KMS-11 (cell line): ENCODE data around the gene FBXO8.

Experiments
- H2AFZ ChIP-seq: fragments of 200-600 bp; sonication (generic); 2 replicates; pipeline ENCODE4 v1.6.1; 2016; ENCODE audit warnings: antibody characterized with exemption, mixed run types, low read depth
- H3K27ac ChIP-seq: fragments of 200-600 bp; sonication (generic); 2 replicates; pipeline ENCODE4 v1.6.1; 2016; ENCODE audit warnings: mild to moderate bottlenecking, mixed run types
- H3K27me3 ChIP-seq: fragments of 200-600 bp; sonication (generic); 2 replicates; pipeline ENCODE4 v1.6.1; 2017; ENCODE audit warnings: mild to moderate bottlenecking, low read depth, mixed run types, moderate library complexity; ENCODE audit not compliant: insufficient read depth
- H3K36me3 ChIP-seq: fragments of 200-600 bp; sonication (generic); 2 replicates; pipeline ENCODE4 v1.6.1; 2017; ENCODE audit warnings: mild to moderate bottlenecking, mixed run types; ENCODE audit not compliant: insufficient read depth
- H3K4me1 ChIP-seq: fragments of 200-600 bp; sonication (generic); 2 replicates; pipeline ENCODE4 v1.6.1; 2016; ENCODE audit warnings: mild to moderate bottlenecking, low read depth, mixed run types; ENCODE audit not compliant: poor library complexity, severe bottlenecking
- H3K4me2 ChIP-seq: fragments of 200-600 bp; sonication (generic); 2 replicates; pipeline ENCODE4 v1.7.0; 2016; ENCODE audit warnings: mild to moderate bottlenecking, mixed run types
- H3K4me3 ChIP-seq: fragments of 200-600 bp; sonication (generic); IDR thresholded peaks from 2 replicates; pipeline ENCODE4 v1.6.1; 2017; ENCODE audit warnings: low read depth, low read length, mixed read lengths; ENCODE audit not compliant: insufficient read depth
- H3K79me2 ChIP-seq: fragments of 200-600 bp; sonication (generic); 2 replicates; pipeline ENCODE4 v1.6.1; 2016; ENCODE audit warnings: low read depth, mixed run types; ENCODE audit not compliant: insufficient read depth
- H3K9ac ChIP-seq: fragments of 200-600 bp; sonication (generic); 2 replicates; pipeline ENCODE4 v1.6.1; 2016; ENCODE audit warnings: mild to moderate bottlenecking, mixed run types
- H4K20me1 ChIP-seq: fragments of 200-600 bp; sonication (generic); 2 replicates; pipeline ENCODE4 v1.6.1; 2016; ENCODE audit warnings: mild to moderate bottlenecking, mixed run types; ENCODE audit not compliant: insufficient read depth
- CTCF ChIP-seq: fragments of 200-600 bp; sonication (generic); conservative IDR thresholded peaks from 2 replicates; pipeline ENCODE4 v1.6.1; 2017; ENCODE audit warnings: low read depth, mild to moderate bottlenecking, antibody characterized with exemption, low read length, moderate library complexity, mixed read lengths

FBXO8 gene

GRCh38 chr4:174190832-174191500 is 92.5 kb downstream of the FBXO8 start:
- Histone ChIP-seq H2AFZ (no peak overlapping the region), H3K4me2 (no peak overlapping the region), H3K79me2 (no peaks in the 10 kb centered on the region), H4K20me1 (no peaks in the 10 kb centered on the region), H3K27ac (no peak overlapping the region), H3K9ac (no peak overlapping the region), H3K4me1 (no peaks in the 10 kb centered on the region), H3K27me3 (no peaks in the 10 kb centered on the region), H3K4me3 (no peak overlapping the region), H3K36me3 (no peaks in the 10 kb centered on the region)
- no peak for TF ChIP-seq CTCF

DNA sequence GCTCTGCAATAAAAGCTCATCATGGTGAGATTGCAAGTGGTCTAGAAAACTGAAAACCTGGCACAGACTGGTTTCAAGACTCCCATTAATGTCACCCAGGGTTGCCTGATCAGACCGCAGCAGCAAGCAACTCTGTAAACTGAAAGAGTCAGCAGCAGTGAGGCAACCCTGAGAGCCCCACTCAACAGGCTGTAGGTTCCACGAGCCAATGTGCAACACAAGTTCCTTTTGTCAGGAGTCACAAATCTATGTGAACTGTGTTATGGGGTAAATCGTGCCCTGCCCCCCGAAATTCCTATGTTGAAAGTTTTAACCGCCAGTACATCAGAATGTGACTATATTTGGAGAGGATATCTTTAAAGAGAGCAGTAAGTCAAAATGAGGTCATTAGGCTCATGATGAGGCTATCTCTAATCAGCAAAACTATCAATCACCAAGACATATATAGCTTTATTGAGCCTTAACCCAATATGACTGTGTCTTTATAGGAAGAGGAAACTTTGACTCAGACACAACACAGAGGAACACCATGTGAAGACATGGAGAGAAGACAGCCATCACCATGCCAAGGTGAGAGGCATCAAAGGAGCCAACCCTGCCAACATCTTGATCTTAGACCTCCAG is 94.0 kb downstream of the FBXO8 start:
- no peak overlapping the region for H2AFZ ChIP-seq
- no peaks in the 10 kb centered on the region for H3K79me2 ChIP-seq
- no peak for TF ChIP-seq CTCF
- H3K36me3 ChIP-seq: no peaks in the 10 kb centered on the region
- H3K27me3 ChIP-seq: no peaks in the 10 kb centered on the region
- no peak overlapping the region for H3K9ac ChIP-seq
- H3K27ac ChIP-seq: no peak overlapping the region
- H3K4me1 ChIP-seq: no peaks in the 10 kb centered on the region
- H3K4me2 ChIP-seq: no peak overlapping the region
- H3K4me3 ChIP-seq: no peak overlapping the region
- H4K20me1 ChIP-seq: no peaks in the 10 kb centered on the region
